K562 (cell line): ENCODE measurements around the gene ARID3A. TPM values are rescaled to one million over a fixed set of nuclear protein-coding genes. Genes with fewer than 3 reads are reported as not detected.
A peak's percentile ranks its signal among the peaks of the same experiment; 100 is the strongest.

Experiments used
- CC2D1A ChIP-seq: fragments of 450-650 bp; IDR thresholded peaks from 2 replicates; pipeline ENCODE4 v1.6.1; 2017; ENCODE audit warnings: mild to moderate bottlenecking
- HDAC3 ChIP-seq: fragments of 450-650 bp; IDR thresholded peaks from 2 replicates; pipeline ENCODE4 v1.6.1; 2018; ENCODE audit warnings: borderline replicate concordance, mild to moderate bottlenecking, moderate library complexity; ENCODE audit not compliant: partially characterized antibody
- HNRNPL ChIP-seq: fragments of 200-400 bp; formaldehyde crosslinking; IDR thresholded peaks from 2 replicates; pipeline ENCODE4 v1.6.1; 2017; ENCODE audit warnings: low read depth, mild to moderate bottlenecking, low read length
- JUND ChIP-seq, 2 experiments: IDR thresholded peaks; 2 replicates in 1 of 2; 3 replicates in 1 of 2; pipeline ENCODE4 v1.6.1; 2011; ENCODE audit warnings: borderline replicate concordance in 2 of 2, low read depth in 2 of 2, low read length in 2 of 2, improper control_type of control experiment in 1 of 2, missing biosample characterization in 1 of 2, missing genetic modification characterization in 1 of 2, missing genetic modification reagents in 1 of 2
- NR1H2 ChIP-seq: sonication (generic); formaldehyde crosslinking; IDR thresholded peaks from 2 replicates; pipeline ENCODE4 v1.4.0; 2020; ENCODE audit warnings: mild to moderate bottlenecking, missing genetic modification reagents
- SAFB2 ChIP-seq: fragments of 200-400 bp; formaldehyde crosslinking; IDR thresholded peaks from 2 replicates; pipeline ENCODE4 v1.6.1; 2018; ENCODE audit warnings: borderline replicate concordance, low read length, low read depth, moderate library complexity; ENCODE audit not compliant: severe bottlenecking
- SAP30 ChIP-seq: fragments of 200-600 bp; sonication (generic); IDR thresholded peaks from 2 replicates; pipeline ENCODE4 v1.6.1; 2012; ENCODE audit warnings: borderline replicate concordance, low read depth, mild to moderate bottlenecking, moderate library complexity, low read length, control low read depth, inconsistent platforms; ENCODE audit not compliant: insufficient read depth, poor library complexity, severe bottlenecking
- SMARCC2 ChIP-seq: fragments of 450-650 bp; IDR thresholded peaks from 2 replicates; pipeline ENCODE4 v1.6.1; 2017; ENCODE audit warnings: antibody characterized with exemption, moderate library complexity, mild to moderate bottlenecking, low read depth
- SNIP1 ChIP-seq: fragments of 450-650 bp; IDR thresholded peaks from 2 replicates; pipeline ENCODE4 v1.7.1; 2017; ENCODE audit warnings: low read depth, mild to moderate bottlenecking
- TBL1XR1 ChIP-seq, 2 experiments: IDR thresholded peaks; 2 replicates each; pipeline ENCODE4 v1.6.1; 2012; ENCODE audit warnings: improper control_type of control experiment in 2 of 2, low read length in 2 of 2, mild to moderate bottlenecking in 1 of 2
- WHSC1 ChIP-seq: IDR thresholded peaks from one replicate; pipeline ENCODE4 v1.6.1; 2012; ENCODE audit warnings: low read length, control low read depth, inconsistent platforms
- ZNF274 ChIP-seq: IDR thresholded peaks from 2 replicates; pipeline ENCODE4 v1.6.1; 2011; ENCODE audit warnings: low read depth, mild to moderate bottlenecking, low read length, moderate library complexity, borderline replicate concordance
- ZNF282 ChIP-seq: sonication (generic); formaldehyde crosslinking; IDR thresholded peaks from 2 replicates; pipeline ENCODE4 v1.8.1; 2023; ENCODE audit warnings: missing genetic modification reagents
- ZNF695 ChIP-seq: fragments of 450-650 bp; formaldehyde crosslinking; IDR thresholded peaks from 2 replicates; pipeline ENCODE4 v1.4.0; 2020; ENCODE audit warnings: mild to moderate bottlenecking, moderate library complexity
- ZNF707 ChIP-seq: fragments of 250-450 bp; sonication (Bioruptor Pico); conservative IDR thresholded peaks from 2 replicates; pipeline ENCODE4 v1.8.0; 2022; ENCODE audit warnings: inconsistent platforms, mild to moderate bottlenecking, moderate library complexity
- polyA plus RNA-seq, 8 experiments: library from polyadenylated mRNA; depleted of rRNA in 4 of 8; stranded (reverse) in 5 of 8; unstranded in 3 of 8; fragments of >200 nt; fragmentation: Nextera tagmentation in 2 of 8; fragmentation: Illumina TruSeq in 1 of 8; extraction: Ambion mirVana in 2 of 8; extraction: Trizol in 1 of 8; gene quantifications; 2 replicates each; pipeline versions ENCODE4 v1.2.1 to v1.2.3, GENCODE V29; 2011 to 2014; ENCODE audit warnings: inconsistent platforms in 1 of 8, missing spikeins in 1 of 8
- total RNA-seq, 7 experiments: library from RNA; depleted of rRNA in 6 of 7; stranded (reverse); fragments of >200 nt in 6 of 7; fragmentation: Illumina TruSeq in 2 of 7; extraction: Trizol in 2 of 7; gene quantifications; 2 replicates each; pipeline versions ENCODE4 v1.2.1 to v1.2.3, GENCODE V29; 2011 to 2021; ENCODE audit warnings: low replicate concordance in 1 of 7
- TF ChIP-seq, protein P1 (sequence below): sonication (generic); formaldehyde crosslinking; IDR thresholded peaks from 2 replicates; pipeline ENCODE4 v1.8.0; 2023; ENCODE audit warnings: missing genetic modification reagents, mild to moderate bottlenecking, borderline replicate concordance
- TF ChIP-seq, protein P2 (sequence below): IDR thresholded peaks from 3 replicates; pipeline ENCODE4 v1.6.1; 2011; ENCODE audit warnings: borderline replicate concordance, mild to moderate bottlenecking; ENCODE audit not compliant: insufficient read length, insufficient read depth
- TF ChIP-seq, protein P3 (sequence below): fragments of 250-450 bp; sonication (Bioruptor Pico); IDR thresholded peaks from 2 replicates; pipeline ENCODE4 v1.4.0; 2020

ARID3A gene
- total and polyA plus RNA-seq, 9 of the 15 experiments (the other 6 are each of a cell fraction or from before 2014, with no cell fraction given): 1.4 to 118 (median 31.2) TPM

DNA sequence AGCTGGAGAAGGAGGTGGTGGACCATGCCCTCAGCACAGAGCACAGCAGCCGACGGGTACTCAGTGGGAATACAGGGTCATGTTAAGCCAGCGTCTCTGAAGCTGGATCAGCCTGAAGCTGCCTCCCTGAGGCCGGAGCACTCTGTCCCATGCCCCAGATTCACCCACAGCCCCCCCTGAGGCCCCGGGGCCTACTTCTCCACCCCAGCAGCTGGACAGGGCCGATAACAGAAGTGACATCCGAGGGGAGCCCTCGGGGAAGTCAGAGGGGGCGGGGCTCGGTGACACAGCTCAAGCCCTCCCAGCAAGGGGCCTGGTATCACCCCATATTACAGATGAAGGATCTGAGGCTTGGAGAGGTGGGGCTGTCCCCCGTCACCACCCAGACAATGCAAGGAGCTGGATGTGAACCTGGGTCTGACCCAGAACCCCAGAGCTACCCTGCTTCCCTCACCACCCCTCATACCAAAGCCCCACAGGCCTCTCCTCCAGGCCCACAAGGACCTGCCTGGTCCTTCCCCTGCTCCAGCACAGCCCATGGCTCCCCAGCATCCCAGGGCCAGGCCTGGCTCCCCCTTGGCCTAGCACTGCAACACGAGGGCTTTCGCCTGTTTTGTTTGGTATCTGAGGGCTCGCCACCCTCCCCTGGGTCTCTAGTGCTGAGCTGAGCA, 18.5 kb upstream of the ARID3A start (continued):
- TF ChIP-seq, protein P1, sequence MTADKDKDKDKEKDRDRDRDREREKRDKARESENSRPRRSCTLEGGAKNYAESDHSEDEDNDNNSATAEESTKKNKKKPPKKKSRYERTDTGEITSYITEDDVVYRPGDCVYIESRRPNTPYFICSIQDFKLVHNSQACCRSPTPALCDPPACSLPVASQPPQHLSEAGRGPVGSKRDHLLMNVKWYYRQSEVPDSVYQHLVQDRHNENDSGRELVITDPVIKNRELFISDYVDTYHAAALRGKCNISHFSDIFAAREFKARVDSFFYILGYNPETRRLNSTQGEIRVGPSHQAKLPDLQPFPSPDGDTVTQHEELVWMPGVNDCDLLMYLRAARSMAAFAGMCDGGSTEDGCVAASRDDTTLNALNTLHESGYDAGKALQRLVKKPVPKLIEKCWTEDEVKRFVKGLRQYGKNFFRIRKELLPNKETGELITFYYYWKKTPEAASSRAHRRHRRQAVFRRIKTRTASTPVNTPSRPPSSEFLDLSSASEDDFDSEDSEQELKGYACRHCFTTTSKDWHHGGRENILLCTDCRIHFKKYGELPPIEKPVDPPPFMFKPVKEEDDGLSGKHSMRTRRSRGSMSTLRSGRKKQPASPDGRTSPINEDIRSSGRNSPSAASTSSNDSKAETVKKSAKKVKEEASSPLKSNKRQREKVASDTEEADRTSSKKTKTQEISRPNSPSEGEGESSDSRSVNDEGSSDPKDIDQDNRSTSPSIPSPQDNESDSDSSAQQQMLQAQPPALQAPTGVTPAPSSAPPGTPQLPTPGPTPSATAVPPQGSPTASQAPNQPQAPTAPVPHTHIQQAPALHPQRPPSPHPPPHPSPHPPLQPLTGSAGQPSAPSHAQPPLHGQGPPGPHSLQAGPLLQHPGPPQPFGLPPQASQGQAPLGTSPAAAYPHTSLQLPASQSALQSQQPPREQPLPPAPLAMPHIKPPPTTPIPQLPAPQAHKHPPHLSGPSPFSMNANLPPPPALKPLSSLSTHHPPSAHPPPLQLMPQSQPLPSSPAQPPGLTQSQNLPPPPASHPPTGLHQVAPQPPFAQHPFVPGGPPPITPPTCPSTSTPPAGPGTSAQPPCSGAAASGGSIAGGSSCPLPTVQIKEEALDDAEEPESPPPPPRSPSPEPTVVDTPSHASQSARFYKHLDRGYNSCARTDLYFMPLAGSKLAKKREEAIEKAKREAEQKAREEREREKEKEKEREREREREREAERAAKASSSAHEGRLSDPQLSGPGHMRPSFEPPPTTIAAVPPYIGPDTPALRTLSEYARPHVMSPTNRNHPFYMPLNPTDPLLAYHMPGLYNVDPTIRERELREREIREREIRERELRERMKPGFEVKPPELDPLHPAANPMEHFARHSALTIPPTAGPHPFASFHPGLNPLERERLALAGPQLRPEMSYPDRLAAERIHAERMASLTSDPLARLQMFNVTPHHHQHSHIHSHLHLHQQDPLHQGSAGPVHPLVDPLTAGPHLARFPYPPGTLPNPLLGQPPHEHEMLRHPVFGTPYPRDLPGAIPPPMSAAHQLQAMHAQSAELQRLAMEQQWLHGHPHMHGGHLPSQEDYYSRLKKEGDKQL (CRISPR knock-in tag): no peak
- TF ChIP-seq ZNF282 (CRISPR knock-in tag) (no peak), SMARCC2 (peak; percentile 92), CC2D1A (no peak), SAFB2 (no peak), ZNF274 (no peak), TBL1XR1 (IDR thresholded peaks at IDR 0.05; ENCODE audit: low read length in 2 of 2) (peak; percentile 76 to 94; a peak in 3 of 4 replicates), JUND (IDR thresholded peaks at IDR 0.05; ENCODE audit: borderline replicate concordance, low read depth, low read length) (peak; percentile 87), JUND (tag; IDR thresholded peaks at IDR 0.05; ENCODE audit: borderline replicate concordance, low read depth, low read length) (peak; percentile 82; the same call in 1 of the 3 replicates), HDAC3 (peak; percentile 79), HNRNPL (peak; percentile 77), NR1H2 (CRISPR knock-in tag) (no peak), SAP30 (no peak), ZNF695 (no peak), ZNF707 (CRISPR knock-in tag) (no peak), SNIP1 (no peak), WHSC1 (no peak)
- TF ChIP-seq, protein P2, sequence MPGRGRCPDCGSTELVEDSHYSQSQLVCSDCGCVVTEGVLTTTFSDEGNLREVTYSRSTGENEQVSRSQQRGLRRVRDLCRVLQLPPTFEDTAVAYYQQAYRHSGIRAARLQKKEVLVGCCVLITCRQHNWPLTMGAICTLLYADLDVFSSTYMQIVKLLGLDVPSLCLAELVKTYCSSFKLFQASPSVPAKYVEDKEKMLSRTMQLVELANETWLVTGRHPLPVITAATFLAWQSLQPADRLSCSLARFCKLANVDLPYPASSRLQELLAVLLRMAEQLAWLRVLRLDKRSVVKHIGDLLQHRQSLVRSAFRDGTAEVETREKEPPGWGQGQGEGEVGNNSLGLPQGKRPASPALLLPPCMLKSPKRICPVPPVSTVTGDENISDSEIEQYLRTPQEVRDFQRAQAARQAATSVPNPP: no peak
- TF ChIP-seq, protein P3, sequence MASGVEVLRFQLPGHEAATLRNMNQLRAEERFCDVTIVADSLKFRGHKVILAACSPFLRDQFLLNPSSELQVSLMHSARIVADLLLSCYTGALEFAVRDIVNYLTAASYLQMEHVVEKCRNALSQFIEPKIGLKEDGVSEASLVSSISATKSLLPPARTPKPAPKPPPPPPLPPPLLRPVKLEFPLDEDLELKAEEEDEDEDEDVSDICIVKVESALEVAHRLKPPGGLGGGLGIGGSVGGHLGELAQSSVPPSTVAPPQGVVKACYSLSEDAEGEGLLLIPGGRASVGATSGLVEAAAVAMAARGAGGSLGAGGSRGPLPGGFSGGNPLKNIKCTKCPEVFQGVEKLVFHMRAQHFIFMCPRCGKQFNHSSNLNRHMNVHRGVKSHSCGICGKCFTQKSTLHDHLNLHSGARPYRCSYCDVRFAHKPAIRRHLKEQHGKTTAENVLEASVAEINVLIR (CRISPR knock-in tag): 0 out of 2 replicates have a peak, but pooled peaks have one; percentile 16
